Mucosa of descending colon (tissue), 3 donors: Measurements from ENCODE around the gene SPATA2. TPM values are rescaled to one million over a fixed set of nuclear protein-coding genes. Genes with fewer than 3 reads are reported as not detected.

ENCODE experiments used
- ATAC-seq: fragments of 200-7000 bp; cut with Tn5 transposase; one replicate; pipeline ENCODE4 v1.9.1; 2020; ENCODE audit warnings: mild to moderate bottlenecking, moderate library complexity
- DNase-seq, 3 donors: peaks; one replicate each; pipeline ENCODE4 v3.0.0-alpha.2; 2020
- H3K36me3 ChIP-seq: fragments of 200-600 bp; one replicate; pipeline ENCODE4 v1.8.0; 2021; ENCODE audit warnings: low read depth, mild to moderate bottlenecking
- H3K4me1 ChIP-seq: fragments of 200-600 bp; one replicate; pipeline ENCODE4 v1.8.0; 2021; ENCODE audit warnings: low read depth, mild to moderate bottlenecking
- H3K4me3 ChIP-seq: fragments of 200-600 bp; one replicate; pipeline ENCODE4 v1.8.0; 2021; ENCODE audit warnings: mild to moderate bottlenecking
- H3K9me3 ChIP-seq: fragments of 200-600 bp; one replicate; pipeline ENCODE4 v1.8.0; 2021; ENCODE audit warnings: mild to moderate bottlenecking
- intact Hi-C, 2 donors: fragments of 100-400 bp; cut with DNase I in 1 of 2; cut with micrococcal nuclease in 1 of 2; formaldehyde crosslinking; loops; one replicate each; pipeline versions ENCODE4 v1.11.0 to v1.11.1; 2022; cut with DNase I, micrococcal nuclease
- total RNA-seq, 3 donors: library from RNA; stranded (reverse); fragmentation: NEBNext Ultra II Directional in 2 of 3; extraction: Animal tissue kit (Norgen Biotek cat#: 25700) in 2 of 3; gene quantifications; one replicate each; pipeline versions ENCODE4 v1.2.1 to v1.2.4, GENCODE V29; 2021 to 2023
- TF ChIP-seq, protein P1 (sequence below): fragments of 200-600 bp; IDR thresholded peaks from one replicate; pipeline ENCODE4 v1.8.0; 2022; ENCODE audit warnings: antibody characterized with exemption, mild to moderate bottlenecking
- donor health status: DM: no; HTN: no; CAD: no; lungs with moderate emphysema.
- donor health status: DM: no; HTN: no; CAD: no.
- donor health status: DM: no; HTN: yes; CAD: no.

Gene SPATA2
- total RNA-seq, 3 donors from 2014 or later = 16.2 to 24.1 (median 20.2) TPM

DNA sequence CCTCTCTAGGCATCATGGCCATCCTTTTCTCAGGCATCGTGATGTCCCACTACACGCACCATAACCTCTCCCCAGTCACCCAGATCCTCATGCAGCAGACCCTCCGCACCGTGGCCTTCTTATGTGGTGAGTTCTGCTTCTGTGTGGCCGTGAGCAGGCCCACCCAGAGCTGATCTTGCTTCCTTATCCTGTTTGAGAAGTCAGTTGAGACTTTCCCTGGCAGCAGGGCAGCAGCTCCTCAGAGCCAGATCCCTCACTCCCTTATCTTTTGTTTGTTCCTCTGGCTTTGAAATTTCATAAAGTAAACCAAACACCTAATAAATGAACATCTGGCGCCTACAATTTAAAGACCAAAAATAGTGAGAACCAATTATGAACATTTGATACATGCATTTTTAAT, 40.6 kb downstream of the SPATA2 start:
- TF ChIP-seq, protein P1, sequence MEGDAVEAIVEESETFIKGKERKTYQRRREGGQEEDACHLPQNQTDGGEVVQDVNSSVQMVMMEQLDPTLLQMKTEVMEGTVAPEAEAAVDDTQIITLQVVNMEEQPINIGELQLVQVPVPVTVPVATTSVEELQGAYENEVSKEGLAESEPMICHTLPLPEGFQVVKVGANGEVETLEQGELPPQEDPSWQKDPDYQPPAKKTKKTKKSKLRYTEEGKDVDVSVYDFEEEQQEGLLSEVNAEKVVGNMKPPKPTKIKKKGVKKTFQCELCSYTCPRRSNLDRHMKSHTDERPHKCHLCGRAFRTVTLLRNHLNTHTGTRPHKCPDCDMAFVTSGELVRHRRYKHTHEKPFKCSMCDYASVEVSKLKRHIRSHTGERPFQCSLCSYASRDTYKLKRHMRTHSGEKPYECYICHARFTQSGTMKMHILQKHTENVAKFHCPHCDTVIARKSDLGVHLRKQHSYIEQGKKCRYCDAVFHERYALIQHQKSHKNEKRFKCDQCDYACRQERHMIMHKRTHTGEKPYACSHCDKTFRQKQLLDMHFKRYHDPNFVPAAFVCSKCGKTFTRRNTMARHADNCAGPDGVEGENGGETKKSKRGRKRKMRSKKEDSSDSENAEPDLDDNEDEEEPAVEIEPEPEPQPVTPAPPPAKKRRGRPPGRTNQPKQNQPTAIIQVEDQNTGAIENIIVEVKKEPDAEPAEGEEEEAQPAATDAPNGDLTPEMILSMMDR = no peak
- H3K36me3 ChIP-seq = no peaks in the 10 kb centered on the region
- intact Hi-C loops = no loop called here
- no peaks in the 10 kb centered on the region for H3K9me3 ChIP-seq
- H3K4me1 ChIP-seq = no peaks in the 10 kb centered on the region
- DNase-seq (no peak), ATAC-seq (no peak)
- no peak overlapping the region for H3K4me3 ChIP-seq

DNA sequence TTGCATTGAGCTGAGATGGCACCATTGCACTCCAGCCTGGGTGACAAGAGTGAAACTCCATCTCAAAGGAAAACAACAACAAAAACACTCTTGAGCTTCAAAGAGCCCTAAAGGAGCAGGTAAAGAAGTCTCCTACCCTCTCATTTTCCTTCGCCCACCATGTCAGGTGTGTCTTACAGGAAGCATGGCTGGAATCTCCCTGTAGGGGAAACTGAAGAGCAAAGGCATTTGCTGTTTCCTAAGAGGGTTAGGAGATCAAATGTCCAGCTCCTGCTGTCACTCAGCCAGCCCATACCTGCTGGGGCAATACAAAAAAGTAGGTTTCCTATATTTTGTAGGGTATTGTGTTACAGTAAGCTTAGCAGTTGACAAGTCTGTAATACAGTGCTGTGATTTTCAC, 43.3 kb downstream of the SPATA2 start:
- TF ChIP-seq, protein P1 = no peak
- H3K36me3 ChIP-seq = no peaks in the 10 kb centered on the region
- DNase-seq = no peak
- intact Hi-C loops = no loop called here
- ATAC-seq = no peak
- no peaks in the 10 kb centered on the region for H3K4me1 ChIP-seq
- H3K9me3 ChIP-seq = no peaks in the 10 kb centered on the region
- H3K4me3 ChIP-seq = no peak overlapping the region

DNA sequence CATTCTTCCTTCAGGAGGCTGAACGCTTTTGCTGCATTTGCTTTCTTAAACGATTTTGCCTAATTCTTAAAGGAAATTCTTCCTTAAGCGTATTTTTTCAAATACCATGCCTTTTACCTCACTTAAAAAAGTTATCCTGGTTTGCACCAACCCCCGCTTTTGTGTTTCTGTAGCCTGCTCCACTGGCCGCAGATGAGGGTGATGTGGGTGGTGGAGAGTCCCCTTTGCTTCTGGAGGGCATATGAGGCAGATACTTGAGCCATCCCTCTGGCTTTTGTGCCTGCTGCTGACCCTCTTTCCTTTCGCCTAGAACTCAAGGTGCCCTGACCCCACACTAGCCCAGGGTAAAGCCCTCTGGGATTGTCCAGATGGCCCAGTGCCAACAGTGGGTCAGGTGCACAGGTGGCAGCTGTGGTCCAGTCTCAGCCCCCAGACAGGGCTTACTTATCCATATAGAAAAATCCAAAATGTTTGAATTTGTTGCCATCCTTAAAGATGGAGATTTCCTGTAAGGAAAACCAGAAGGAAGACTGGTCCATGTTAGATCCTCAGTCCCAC, 43.9 kb downstream of the SPATA2 start:
- Histone ChIP-seq H3K9me3 (no peaks in the 10 kb centered on the region), H3K4me1 (no peaks in the 10 kb centered on the region), H3K36me3 (no peaks in the 10 kb centered on the region), H3K4me3 (no peak overlapping the region)
- DNase-seq (no peak), ATAC-seq (no peak)
- TF ChIP-seq, protein P1 = no peak
- intact Hi-C loops = no loop called here

- no peaks in the 10 kb centered on the region for H3K36me3 ChIP-seq
- ATAC-seq (no peak), DNase-seq (no peak)
- TF ChIP-seq, protein P1 = no peak
- H3K9me3 ChIP-seq = no peaks in the 10 kb centered on the region
- H3K4me3 ChIP-seq = no peak overlapping the region
- H3K4me1 ChIP-seq = no peaks in the 10 kb centered on the region
- intact Hi-C loops = no loop called here
Measured at GRCh38 chr20:49870261-49870660, 45.1 kb downstream of the SPATA2 start.

DNA sequence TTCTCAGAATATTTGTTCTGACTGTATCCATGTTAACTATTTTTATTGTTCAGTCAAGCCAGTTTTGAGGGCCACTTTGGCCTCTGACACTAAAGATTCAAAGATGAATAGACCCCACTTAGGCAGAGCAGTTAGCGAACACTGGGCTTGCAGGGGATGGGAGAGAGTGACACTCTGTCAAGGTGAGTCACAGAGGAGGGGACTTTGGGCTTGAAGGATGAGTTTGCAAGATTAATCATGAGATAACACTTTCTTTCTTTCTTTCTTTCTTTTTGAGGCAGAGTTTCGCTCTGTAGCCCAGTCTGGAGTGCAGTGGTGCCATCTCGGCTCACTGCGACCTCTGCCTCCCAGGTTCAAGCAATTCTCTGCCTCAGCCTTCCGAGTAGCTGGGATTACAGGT, 46.4 kb downstream of the SPATA2 start:
- H3K4me1 ChIP-seq = no peaks in the 10 kb centered on the region
- intact Hi-C loops = no loop called here
- H3K36me3 ChIP-seq = no peaks in the 10 kb centered on the region
- H3K4me3 ChIP-seq = no peak overlapping the region
- ATAC-seq (no peak), DNase-seq (no peak)
- no peaks in the 10 kb centered on the region for H3K9me3 ChIP-seq
- TF ChIP-seq, protein P1 = no peak

GRCh38 chr20:49868538-49868937, 46.8 kb downstream of the SPATA2 start:
- intact Hi-C loops = no loop called here
- H3K4me1 ChIP-seq = no peaks in the 10 kb centered on the region
- TF ChIP-seq, protein P1 = no peak
- no peak overlapping the region for H3K4me3 ChIP-seq
- no peaks in the 10 kb centered on the region for H3K9me3 ChIP-seq
- no peaks in the 10 kb centered on the region for H3K36me3 ChIP-seq
- DNase-seq (no peak), ATAC-seq (peak; percentile 26)
